ENCODE measurements around the gene PKD1L1.
"Not testable (repeated sequence)": the region's sequence is repeated elsewhere in the genome, so short reads cannot be mapped to it uniquely, and the experiment has no call there.

PKD1L1 gene

DNA sequence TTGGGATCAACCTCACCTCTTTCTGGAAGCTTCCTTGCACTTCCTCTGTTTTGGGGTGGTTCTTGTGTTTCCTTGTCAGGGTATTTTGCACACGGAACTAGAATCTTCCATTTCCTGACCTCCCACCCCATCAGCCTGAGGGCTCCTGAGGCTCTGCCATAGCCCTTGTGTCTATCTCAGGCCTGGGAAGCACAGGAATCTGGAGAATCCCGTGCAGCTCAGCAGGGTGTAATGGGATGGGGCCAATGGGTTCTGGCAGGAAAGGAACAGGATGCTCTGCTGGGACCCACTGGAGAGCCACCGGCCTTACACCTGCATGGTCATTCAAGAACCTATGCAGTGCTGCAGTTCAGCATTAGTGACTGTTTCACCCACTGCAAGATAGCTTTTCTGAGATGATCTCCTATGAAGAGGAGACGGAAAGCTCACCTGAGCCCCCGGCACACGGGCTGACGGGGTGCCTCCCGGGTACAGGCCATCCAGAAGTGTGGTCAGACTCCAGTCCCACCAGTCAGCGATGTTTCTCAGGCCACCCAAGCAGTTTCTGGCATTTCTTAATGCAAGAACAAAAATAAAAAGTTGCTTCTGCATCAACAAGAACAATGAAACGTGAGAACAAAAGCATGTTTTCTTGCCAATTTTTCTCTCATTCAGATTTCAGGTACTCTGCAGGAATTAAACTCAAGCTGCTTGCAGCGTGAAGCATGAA is 133.2 kb downstream of the PKD1L1 start:
- DNase-seq, result no peak

DNA sequence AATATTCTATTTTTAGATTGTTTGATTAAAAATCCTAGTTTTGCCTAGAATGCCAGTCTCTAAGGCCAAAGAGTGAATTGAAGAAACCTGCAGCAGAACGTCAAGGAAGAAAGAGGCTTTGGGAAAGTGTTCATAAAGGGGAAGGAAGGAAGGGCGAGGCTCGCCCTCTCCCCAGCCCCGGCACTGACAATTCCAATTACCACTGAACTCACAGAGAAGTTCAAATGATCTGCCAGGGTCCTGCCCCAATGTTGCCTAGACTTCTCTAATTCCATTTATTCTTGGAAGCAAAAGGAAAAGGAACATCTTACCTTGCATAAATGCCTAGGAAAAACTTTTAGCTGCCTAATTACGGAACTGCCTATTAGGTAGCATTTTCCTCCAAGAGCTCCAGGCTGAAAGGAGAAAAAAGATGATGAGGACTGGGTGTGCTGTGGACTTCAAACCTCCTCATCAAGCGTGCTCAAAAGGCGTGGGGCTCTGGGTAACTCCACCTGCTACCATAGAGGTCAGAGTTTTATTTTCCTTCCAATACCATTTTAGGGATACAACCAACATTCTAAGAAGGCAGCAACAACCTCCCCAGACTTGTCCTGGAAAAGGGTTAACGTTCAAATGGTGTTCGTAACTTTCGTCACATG is 134.5 kb downstream of the PKD1L1 start:
- DNase-seq, result no peak

DNA sequence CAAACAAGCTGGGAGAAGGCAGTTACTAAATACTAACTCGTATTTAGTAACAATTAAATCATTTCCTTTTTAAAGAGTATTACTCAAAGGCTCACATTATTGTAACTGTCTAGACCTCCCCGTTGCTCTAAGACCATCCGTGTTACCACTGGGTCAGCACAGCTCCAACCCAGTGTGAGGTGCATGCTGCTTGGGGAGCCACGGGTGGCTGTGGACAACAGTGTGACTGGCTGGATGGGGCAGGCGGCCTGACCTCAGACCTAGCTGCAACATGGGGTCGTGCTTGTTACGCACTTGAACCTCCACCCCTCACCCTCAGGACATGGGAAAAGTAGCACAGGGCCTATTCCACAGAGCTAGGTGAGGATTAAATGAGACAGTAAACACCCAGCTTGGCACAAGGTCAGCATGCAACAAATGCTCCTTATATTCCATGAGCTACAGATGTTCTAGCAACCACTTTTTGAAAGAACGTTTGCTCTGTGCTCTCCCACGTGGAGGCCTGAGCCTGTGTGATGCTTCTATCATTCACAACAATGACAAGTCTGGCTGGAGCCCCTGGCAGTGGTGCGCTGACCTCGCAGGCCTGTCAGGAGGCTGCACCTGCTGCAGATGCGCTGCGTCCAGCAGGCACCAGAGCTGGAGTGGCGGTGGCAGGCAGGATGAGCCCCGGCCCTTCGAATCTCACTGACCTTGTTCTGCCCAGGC is 135.7 kb downstream of the PKD1L1 start:
- DNase-seq, result no peak

DNA sequence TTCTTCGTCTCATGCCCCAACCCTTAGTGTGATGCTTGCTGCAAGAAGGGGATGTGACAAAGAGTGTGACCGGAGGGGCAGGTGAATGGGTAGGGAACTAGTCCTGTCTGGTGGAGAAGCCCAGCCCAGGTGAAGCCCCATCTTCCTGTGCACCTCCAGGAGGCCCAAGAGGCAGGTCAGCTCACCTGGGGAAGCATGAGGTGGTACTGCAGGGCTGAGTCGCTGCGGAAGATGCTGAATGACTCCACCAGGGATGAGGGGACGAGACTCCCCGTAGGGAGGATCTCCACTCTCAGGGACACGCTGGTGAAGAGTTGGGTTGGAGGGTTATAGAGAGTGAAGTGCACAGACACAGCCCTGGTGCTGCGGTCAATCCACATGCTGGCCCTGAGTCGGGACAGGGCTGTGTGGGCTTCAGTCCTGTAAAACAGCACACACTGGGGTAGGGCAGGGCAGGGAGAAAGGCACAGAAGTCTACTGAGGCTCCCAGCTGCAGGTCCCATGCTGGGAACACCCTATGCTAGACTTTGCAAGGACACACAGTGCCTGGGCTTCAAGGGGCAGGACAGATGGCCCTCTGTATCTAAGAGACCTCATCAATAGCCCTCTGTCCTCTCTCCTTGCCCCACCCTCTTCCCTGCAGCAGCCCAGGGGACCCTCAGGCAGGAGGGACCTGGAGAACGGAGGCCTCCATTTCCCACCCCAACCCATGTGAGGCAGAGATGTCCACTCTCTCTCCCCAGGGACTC is 136.5 kb downstream of the PKD1L1 start:
- no peak for DNase-seq

DNA sequence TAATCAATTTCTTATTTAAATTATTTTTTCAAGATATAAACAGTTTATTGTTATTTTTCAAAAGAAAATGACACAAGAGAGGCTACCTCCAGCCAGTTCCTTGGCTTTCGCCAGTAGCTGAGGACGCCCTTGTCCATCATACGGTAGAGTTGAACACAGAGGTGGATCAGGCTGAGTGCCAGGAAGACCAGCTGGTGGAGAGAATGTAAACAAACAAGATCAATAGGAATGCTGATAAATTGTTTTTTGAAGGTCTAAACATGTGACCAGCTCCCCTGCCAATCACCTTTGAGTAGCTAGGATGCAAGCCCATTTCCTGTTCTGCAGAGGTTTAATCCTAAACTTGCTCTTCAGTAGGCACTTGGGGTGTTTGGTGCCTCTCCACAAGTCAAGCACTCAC is 138.9 kb downstream of the PKD1L1 start:
- no peak for DNase-seq

DNA sequence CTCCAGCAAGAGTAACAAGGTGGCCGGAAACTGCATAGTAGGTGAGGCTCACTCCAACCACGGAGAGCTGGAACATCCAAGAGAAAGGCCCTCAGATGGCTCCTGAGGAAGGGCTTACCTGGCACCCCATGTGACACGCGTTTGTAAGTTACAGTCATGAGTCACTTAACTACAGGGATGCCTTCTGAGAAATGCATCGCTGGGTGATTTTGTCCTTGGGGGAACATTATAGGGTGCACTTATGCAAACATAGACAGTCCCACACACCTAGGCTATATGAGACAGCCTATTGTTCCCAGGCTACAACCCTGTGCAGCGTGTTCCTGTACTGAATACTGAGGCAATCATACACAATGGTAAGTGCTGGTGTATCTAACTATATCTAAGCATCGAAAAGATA is 139.9 kb downstream of the PKD1L1 start:
- DNase-seq, result no peak

DNA sequence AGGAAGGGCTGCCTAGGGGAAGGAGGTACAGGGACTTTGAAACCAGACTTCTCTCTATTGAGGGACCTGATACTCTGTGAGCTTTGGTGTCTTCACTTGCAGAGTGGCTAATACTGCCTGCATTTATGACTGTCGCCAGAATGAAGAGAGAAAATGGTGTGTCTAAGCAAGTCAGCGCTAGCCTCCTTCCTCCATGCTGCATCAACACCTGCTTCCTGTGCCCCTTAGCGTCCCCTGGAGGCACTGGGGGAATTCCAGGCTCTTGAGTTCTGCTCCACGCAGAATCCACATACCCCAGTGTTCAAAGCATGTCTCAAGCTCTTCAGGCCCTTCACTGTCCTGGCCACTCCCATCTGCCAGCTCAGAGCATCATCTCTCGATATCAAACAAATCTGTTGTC is 140.5 kb downstream of the PKD1L1 start:
- no peak for DNase-seq

DNA sequence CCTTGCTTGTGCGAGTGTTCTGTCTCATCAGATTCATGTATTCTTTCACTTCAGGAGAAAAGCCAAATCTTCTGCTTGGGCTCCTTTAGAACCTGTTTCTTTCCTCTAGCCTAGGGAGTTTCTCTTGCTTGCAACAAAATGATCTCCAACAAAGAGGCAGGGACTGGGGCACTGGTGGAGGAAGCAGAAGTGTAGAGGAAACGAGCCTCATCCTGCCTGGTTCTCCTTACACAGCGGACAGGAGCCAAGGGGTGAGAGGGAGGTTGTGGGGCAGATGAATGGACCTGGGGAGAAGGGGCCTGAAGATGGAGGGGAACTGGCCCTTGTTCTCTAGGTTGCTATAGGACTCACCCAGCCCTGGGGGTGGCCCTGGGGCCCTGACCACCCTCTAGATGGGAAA is 141.1 kb downstream of the PKD1L1 start:
- DNase-seq, result no peak

DNA sequence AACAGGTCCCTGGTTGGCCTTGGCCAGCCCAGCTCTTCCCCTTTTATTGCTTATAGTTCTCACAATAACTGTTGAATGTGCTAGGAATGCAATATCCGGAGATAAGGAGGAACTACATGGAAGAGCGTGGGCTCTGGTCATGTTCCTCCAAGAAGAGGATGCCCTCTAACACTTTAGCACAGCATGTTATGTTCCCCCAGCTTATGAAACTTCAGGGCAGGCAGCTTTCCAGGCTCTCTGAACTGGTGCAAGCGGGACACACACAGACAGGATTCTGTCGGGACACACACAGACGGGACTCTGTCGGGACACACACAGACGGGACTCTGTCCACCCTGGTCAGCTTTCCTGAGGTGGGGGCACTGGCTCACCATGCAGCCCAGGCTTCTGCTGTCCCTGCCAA is 141.6 kb downstream of the PKD1L1 start:
- no peak for DNase-seq

DNA sequence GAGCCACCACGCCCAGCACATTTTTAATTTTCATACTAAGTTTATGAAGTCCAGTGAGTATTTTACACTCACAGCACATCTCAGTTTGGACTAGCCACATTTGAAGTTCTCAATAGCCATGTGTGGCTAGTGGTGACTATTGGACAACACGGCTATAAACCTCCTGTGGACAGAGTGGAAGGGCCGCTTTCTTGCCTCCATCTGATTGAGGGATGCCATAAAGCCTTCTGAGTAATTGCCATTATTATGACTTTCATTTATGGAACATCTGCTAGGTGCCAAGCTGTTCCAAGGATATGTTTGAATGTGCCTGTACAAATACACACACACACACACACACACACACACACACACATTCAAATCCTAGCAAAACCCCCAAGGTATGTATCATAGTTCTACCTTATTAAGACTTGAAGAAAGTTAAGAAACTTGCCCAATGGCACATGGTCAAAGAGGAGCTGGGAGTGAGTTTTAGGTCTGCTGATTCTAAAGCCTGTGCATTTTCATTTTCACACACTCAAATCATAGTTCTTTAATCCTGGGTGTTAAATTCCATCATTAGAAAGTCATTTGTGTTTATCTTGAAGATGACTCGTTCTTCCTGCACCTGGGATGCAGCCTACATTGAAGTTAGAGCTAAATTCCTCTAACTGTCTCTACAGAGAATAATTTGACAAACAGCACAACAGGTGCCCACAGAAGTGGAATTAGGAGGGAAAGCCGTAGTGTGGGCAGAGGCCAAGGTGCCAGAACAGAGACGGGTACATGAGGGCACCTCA is 143.3 kb downstream of the PKD1L1 start:
- DNase-seq, result no peak

DNA sequence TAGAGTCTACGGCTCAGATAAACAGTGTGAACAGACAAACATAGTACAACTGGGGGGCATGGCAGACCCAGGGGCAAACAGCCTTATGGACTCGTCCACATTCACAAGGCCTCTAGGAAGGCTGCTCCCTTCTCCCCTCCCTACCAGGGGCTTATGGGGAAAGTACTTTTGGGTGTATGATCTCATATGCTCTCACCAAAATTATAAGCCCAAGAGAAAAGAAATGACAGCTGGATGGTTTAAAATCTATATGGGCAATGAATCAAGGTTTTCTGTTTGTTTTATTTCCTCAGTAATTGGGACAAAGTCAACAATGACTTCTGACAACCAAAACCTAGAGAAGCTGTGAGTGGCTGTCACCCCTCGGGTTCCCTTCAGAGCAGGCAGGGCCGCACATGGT is 144.4 kb downstream of the PKD1L1 start:
- DNase-seq, result no peak

DNA sequence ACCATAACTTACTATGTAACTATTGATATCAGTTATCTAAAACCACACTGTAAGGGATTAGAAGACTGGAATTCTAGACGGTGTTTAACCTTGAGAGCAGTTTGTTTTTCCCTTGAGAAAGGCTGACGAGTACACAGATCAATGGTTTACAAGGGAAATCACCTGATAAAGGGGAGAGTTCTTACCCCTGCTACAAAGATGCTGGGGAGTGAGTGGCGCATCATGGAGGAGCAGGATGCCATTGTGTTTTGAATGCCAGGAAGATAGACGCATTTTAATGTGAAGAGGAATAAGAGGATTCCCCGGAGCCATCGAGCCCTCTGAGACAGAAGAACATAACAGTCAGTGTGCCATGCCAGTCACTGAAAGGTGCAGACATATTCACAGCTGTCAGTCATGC is 145.2 kb downstream of the PKD1L1 start:
- no peak for DNase-seq

DNA sequence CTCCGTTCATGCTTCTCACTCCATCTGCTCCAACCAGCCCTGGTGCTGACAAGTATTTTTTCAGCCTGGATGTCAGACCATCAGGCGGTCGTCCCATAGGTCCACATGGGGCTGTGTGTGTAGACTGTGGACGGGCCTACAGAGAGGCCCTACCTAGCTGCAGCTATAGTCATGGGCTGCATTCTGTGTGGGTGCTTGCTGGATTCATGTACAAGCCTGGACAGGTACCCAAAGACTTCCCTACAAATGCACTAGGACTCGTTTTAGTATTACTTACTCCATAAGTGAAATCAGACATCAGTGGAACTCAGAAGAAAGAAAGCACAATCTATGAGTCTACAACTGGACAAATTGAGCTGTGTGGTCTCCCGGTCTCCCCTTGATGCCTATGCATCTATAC is 146.8 kb downstream of the PKD1L1 start:
- no peak for DNase-seq

DNA sequence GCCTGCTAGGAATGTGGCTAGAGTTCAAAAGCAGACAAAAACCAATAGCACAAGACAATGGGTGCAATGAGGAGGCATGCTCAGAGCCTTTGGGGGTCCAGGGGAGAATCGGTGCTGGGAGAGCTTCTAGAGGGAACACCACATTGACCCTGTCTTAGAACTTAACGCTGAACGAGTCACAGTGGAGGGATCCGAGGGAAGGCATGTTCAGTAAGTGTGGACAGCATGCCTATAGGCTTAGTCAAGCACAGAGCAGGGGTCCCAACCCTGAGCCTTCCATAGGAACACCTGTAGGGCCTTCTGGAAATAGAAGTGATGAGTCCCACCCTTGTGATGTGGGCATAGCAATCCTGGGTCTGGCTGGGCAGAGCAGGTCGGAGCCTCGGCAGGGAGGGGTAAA is 148.7 kb downstream of the PKD1L1 start:
- DNase-seq, result no peak

DNA sequence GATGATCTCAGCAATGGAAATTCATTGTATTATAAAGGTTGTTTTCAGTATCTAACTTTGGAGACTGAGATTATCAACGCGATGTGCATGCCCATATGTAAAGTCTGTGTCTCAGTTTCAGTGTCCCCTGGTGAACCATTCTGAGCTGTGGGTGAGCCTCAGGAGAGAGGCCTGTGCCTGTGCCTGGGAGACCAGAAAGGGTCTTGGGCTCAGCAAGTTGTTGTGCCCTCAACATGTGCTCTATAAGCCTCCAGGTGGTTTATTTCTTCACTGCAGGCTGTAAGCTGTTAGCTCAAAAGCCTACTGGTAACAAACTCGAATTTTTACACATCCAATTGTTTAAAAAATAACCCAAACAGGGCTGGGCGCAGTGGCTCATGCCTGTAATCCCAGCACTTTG is 151.9 kb downstream of the PKD1L1 start:
- DNase-seq, result no peak

DNA sequence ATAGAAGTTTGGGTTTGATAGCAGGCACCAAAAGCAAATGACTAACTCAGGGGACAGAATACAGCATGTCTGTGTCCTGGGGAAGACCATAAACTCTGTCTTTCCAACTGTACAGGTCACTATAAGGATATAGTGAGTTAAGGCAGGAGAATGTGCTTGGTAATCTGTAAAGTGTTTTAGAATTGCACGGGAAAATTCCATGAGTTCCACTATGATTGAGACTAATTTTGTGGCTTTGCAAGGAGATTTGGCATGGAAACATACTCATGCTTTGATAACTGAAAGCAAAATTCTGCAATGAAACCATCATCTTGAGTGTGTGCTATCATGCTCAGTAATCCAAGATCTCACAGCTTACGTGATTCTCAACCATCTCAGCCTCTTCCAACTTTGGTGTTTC is 152.6 kb downstream of the PKD1L1 start:
- no peak for DNase-seq

DNA sequence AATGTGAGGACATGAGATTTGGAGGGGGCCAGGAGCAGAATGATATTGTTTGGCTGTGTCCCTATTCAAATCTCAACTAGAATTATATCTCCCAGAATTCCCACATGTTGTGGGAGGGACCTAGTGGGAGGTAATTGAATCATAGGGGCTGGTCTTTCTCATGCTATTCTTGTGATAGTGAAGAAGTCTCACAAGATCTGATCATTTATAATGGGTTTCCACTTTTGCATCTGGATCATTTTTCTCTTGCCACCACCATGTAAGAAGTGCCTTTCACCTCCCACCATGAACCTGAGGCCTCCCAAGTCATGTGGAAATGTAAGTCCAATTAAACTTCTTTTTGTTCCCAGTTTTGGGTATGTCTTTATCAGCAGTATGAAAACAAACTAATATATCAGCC is 153.1 kb downstream of the PKD1L1 start:
- not testable (repeated sequence) for DNase-seq

DNA sequence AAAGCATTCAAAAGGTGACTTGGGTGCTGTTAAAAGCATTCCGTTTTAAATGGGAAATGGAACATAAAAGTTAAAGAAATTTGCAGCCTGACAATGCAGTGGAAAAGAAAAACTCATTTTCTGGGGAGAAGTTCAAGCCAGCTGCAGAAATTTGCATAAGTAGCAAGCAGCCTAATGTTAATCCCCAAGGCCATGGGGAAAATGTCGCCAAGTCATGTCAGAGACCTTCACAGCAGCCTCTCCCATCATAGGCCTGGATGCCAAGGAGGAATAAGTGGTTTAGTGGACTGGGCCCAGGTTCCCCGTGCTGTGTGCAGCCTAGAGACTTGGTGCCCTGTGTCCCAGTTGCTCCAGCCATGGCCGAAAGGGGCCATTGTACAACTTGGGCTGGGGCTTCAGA is 154.2 kb downstream of the PKD1L1 start:
- DNase-seq, result no peak

DNA sequence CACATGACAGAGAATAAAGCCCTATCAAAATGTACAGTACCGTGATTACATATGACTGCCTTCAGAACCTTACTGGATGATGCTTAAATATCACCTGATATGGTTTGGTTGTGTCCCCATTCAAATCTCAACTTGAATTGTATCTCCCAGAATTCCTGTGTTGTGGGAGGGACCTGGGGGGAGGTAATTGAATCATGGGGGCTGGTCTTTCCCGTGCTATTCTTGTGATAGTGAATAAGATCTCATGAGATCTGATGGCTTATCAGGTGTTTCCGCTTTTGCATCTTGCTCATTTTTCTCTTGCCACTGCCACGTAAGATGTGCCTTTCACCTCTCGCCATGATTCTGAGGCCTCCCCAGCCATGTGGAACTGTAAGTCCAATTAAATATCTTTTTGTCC is 155.1 kb downstream of the PKD1L1 start:
- DNase-seq, result not testable (repeated sequence)

DNA sequence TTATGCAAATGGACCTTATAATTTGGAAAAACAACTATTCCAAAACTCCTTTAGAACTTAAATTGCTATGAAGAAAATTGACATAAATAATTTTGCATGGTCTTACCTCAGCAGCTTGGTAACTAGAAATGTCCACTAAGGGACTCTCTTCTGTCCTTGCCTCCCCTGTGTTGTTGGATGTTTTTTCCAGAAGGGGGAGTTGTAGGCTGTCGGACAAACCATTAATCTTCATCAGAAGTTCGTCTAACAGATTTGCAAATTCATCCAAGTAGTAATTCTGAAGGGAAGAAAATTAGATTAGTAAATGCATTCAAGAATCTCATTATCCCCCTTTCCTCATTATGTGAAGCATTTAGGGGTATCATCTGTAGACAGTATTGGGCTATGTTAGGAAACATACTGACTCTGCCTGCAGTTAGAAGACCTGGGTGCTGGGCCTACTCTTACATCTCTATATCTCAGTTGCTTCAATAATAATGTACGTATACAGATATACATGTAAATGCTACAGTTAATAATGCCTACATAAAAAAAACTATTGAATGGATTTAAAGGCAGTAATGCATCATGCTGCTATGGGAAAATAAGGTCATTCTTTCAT is 155.6 kb downstream of the PKD1L1 start:
- no peak for DNase-seq

DNA sequence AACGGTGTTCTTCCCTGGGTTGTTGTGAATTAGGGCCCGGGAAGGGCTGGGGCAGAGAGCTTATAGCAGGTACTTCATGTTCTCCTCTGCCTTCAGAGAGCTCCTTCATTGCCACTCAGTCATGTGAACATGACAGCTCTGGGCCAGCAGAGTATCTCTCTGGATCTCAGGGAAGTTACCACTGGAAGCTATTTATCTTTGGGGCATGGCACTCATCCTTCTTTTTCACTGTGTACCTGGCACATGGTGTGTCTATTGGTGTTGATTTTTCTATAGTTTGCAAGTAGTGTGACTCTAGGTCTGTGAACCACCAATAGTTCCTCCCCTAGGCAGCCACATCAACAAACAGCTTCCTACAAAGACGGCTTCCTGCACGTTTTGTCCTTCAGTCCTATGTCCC is 156.6 kb downstream of the PKD1L1 start:
- no peak for DNase-seq

DNA sequence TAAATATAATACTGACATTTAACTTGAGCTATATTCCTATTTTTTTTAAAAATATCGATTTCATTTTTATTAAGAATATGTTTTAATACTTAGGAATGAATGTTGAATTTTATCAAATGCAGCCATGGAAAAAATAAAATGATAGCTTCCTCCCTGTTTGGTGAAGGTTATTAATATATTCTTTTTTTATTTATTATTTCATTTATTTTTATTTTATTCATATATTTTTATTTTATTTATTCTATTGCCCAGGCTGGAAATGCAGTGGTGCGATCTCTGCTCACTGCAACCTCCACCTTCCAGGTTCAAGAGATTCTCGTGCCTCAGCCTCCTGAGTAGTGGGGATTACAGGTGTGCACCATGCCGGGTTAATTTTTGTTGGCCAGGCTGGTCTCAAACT is 160.2 kb downstream of the PKD1L1 start:
- no peak for DNase-seq

Data from activated effector memory CD4-positive, alpha-beta T cell treated with anti-CD3 and anti-CD28 coated beads, Interleukin-2, amount 50 U/mL, for 16 hours (primary cell).